NCI-H1436 (cell line): ENCODE measurements around the gene EIF4E3.

Experiments used
- DNase-seq: peaks from one replicate; lab custom pipeline; 2025; lab: John Stamatoyannopoulos, UW

EIF4E3 gene

DNA sequence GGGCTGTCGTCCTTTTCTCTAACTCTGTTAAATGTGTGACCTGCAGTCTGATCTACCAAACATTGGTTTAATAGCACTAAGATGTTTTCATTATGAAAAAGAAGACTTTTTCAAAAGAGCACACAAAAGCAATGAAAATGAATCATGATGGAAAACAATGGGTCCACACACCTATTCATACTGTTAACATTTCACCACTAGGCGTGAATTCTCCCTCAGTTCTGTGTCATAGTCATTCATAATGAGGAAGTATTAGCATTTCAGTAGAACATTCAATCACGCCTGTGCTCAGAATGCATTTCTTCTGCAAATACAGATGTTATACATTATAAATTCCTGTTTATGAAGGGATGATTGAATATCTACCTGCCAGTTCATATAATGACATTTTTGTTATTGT lies 35.9 kb downstream of the EIF4E3 start:
- no peak for DNase-seq

DNA sequence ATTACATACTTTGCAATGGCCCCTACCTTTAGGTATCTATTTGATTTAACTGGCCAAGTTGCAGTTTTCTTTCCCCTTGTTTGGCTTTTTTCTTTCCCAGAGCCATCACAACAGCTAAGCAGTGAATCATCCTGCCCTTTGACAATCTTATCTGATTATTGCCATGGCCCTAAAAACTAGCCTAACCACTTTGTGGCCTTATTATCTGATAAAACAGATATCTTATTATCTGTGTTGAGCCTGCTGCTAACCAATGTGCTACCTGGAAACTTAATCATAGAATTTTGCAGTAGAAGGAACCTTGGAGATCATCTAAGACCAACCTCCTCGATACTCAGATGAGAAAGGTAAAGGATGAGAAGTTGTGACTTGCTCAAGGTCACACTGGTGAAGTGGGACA lies 37.1 kb downstream of the EIF4E3 start:
- no peak for DNase-seq

DNA sequence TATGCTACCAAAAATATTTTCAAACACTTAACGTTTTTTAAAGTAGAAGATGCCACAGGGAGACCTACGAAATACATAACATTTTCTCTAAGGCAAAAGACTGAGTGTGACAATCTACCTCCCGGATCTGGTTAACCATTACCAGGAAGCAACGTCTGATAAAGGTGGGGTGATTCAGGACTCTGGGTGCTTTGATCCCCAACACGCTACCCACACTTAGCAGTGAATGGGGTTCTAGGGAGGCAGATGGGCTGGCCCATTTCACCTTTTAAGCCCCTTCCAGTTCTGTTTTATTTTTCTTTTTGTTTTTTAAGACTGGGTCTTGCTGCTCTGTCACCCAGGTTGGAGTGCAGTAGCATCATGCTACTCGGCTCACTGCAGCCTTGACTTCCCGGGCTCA lies 39.5 kb downstream of the EIF4E3 start:
- no peak for DNase-seq

DNA sequence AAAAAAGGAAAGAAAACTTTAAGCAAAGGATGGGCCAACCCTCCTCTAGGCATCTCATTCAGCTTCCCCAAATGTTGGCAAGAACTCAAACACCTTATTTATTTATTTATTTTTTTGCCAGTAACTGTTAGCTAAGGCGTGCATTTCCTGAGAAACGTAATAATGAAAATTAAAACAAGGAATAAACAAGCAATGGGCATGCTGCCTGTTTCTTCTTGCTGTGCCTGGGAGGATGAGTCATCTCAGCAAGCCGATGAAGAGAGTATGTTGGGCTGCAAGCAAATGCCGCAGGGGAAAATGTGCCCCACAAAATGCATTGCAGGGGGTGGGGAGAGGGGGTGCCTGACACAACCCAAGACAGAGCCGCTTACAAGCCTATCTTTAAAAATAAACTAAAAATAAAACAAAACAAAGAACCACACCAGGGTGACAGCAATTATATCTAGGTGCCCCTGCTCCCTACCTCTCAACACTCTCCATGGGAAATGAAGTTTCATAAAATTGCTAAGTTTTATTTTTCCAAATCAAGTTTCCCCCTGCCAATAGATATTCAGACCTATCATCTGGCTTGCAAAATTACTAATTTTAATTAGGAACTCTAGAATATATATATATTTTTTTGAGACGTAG lies 40.3 kb downstream of the EIF4E3 start:
- no peak for DNase-seq

DNA sequence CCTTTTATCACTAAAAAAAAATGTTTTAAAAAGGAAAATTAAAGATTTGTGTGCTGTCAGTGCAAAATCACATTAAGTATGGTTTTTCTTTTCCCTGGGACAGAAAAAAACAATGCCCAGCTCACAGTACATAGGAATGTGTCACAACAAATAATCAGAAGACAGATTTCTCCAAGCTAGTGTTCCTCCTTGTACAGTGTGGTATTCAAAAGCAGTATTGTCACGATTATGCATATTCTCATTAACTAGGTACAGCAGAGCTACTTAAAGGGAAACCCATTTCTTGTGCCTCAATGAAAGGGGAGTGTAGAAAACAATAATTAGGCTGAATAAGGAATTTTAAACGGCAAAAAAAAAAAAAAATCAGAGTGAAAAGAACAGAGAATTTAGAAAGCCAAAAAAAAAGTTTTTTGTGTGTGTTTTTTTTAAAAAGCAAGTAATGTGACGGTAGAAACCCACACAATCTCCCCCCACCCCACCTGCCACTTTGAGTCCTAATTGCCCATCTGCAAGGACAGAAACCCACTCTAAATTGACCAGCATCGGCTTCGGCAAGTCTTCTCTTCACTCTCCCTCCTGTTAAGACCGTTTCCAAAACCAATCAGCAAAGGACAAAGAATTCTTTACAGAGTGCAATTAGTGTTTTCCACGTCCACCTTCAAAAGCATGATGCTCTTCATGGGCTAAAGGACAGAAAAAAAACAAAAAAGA lies 41.0 kb downstream of the EIF4E3 start:
- no peak for DNase-seq

DNA sequence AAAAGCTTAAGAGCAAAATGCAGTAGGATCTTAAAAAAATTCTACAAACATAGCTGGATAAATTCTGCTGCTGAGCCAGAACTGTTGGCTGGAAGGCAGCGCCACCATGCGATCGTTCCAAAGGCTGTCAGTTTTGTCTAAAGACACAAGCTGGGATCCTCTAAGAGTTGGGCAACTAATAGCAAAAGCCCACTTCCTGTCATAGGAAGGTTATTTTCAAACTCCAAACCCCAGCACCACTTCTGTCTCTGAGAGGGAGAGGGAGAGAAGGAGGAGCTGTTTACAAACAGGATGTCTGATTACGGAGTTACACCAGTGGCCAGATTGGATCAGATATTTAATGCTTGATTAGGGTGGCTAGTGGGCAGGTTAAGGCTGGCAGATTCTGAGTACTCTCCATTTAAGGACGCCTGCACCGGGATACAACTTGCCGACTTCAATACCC lies 44.0 kb downstream of the EIF4E3 start:
- DNase-seq: no peak

DNA sequence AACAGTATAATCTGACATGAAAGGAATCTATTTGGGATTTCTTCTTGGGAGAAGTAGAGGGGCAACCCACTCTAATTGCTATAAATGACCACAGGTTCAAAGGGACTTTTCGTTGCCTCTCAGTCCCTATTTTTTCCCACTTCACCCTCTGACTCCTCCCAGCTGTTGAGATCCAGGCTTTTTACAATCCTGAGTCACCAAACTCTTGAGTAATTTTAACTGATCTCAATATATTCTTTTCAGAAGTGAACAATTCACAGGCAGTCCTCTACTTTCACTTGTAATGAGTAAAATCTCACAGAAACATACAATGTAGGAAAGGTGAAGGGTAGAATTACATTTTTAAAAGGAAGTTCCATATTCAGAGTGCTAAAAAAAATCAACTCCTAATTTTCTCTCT lies 44.6 kb downstream of the EIF4E3 start:
- DNase-seq: no peak

DNA sequence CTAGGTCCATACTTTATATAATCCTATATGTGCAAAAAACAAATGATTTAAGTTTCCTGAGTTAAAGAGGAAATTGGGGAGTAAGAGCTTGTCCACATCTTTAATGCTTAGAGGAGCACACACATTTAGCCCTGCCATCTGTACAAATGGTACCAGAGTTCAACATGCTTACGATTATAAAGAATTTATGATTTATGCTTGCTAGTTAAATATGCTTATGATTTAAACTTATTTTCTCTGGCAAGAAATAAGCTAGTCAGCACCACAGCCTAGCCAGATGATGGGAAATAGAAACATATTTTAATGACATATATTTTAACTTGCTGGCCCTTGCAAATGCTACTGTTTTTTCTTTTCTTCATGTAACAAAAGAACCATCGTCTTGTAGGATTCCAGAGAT lies 48.3 kb downstream of the EIF4E3 start:
- DNase-seq: no peak

DNA sequence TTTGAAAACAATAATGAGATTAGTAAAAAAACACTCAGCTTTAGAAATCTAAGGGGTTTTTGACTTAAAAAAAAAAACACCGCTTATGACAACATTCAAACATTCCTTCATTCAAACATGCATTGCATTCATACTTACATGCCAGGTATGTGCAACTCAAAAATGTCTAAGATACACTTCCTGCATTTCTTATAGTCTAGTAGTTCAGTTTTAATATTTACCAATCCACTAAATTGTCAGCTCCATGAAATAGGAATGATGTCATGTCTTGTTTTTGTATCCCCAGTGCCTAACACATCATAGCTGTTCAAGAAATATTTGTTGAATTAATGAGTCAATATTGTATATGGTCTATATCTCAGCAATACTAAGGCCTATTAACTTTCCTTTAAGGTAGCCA lies 51.7 kb downstream of the EIF4E3 start:
- DNase-seq: no peak

DNA sequence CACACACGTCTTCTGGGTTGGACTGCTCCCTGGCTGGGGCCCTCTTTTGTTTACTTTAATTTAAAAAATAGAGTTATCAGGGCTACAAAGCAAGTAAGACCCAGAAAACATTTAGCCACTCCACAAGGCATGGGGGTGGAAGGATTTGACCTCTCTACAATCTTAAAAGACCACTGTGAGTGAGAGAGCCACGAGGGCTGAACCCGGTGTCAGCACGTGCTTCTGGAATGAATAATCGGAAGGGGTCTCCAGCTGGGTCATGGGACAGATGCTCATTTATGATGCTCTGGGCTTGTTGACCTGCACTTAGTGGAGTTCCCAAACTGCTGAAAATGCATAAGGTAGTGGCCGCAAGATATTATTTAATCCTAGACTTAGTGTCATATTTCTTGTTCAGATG lies 52.4 kb downstream of the EIF4E3 start:
- no peak for DNase-seq

DNA sequence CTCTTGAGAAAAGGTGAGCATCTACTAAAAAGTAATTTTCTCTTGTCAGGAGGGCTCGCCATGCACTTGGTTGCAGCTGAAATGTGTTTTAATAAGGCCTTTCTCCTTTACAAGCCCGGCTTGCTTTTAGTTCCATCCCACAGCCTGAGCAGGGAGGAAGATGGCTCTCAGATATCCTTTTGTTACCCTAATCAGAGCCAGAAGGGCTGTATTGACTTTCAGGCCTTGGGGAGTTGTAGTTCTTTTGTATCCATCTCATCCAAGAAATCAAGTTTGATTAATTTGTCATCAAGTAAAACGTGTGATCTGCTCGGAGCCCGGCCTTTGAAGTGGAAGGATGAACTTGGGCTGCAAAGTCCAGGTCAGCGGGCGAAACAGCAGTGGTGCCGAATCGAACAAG lies 52.9 kb downstream of the EIF4E3 start:
- DNase-seq: no peak

DNA sequence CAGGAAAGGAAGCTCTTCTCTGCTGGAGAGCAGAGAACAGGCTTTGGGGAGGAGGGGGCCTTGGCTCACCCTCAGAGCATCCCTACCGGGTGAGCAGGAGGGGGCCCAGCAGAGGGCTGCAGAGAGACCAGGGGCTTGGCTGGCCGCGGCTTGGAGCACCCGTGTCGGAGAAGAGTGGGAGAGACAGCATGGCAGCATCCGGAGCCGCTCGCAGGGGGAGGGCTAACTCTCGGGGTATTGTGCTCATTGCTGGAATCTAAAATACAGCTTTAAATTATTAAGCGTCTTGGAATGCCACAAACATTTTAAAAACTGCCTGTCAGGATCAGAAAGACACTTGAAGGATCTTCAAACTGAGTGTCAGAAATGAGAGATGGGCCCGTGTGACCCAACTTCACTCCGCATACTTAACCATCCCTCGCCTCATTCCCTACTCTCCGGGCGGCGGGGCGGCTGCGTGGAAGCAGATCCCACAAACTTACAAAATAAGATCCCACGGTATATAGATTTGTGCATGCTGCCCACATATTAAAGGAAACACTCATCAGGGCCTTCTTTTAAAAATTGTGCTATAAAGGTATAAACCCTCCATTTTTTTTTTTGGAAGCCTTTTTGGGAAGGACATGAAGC lies 53.9 kb downstream of the EIF4E3 start:
- no peak for DNase-seq

DNA sequence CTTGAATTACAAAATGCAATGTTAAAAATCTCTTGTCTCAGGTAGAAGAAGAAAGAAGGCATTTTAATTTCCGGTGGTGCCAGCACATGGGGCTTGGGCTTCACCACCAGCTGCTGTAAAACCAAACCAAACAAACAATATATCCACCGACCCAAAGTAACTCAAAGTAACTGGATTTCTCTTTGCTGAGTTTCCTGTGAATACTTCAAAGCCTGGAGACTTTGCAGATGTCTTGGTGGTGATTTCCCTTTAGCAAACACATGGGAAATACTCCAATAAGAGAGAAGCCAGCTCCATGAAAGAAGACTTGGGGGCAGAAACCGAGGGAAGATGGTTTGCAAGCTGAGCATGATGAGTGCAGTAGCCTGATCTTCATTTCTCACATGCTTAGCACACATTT lies 62.6 kb downstream of the EIF4E3 start:
- DNase-seq: no peak

DNA sequence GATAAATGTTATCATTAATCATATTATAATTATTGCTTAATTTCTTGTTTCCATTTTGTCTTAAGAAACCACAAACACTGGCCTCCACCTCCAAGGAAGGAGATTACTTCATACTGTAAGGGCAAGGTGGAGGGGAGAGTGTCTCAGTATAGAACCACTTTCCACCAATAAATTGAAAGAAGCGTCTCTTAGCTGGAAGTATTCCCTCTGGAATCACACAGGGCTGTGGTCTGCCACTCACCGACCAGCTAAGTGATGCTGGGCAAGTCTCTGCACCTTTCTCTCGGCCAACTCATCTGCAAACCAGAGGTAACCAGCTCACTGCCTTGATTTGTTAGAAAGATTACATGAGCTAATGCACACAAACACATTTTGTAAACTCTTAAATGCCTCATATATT lies 63.1 kb downstream of the EIF4E3 start:
- DNase-seq: no peak

DNA sequence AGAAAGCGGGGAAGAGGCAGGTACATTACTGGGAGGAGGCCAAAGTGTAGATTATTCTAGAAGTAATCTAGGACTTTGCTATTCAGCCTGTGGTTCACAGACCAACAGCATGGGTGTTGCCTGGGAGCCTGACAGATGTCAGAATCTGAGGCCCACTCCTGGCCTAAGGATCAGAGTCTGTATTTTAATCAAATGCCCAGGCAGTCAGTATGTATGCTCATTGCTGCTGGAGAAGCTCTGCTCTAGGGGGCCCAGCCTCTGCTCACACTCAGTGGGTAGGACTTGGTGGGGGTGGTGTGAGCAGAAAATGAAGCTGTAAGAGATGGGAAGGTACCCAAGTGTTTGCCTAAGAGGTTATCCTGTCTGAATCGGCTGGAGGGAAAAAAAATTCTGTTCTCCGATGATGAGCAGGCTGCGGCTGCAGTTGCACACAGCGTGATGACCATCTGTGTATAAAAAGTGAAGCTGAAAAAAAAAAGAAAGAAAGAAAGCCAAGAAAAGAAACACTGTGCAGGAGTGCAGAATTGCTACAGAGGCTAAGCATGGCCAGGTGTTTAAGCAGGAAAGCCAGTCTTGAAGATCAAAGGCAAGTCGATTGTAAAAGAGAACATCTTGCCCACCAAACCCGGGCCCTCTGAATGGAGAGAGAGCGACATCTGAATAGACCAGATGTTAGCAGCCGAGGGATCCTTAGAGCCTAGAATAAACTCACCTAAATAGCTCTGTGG lies 65.2 kb downstream of the EIF4E3 start:
- DNase-seq: no peak

DNA sequence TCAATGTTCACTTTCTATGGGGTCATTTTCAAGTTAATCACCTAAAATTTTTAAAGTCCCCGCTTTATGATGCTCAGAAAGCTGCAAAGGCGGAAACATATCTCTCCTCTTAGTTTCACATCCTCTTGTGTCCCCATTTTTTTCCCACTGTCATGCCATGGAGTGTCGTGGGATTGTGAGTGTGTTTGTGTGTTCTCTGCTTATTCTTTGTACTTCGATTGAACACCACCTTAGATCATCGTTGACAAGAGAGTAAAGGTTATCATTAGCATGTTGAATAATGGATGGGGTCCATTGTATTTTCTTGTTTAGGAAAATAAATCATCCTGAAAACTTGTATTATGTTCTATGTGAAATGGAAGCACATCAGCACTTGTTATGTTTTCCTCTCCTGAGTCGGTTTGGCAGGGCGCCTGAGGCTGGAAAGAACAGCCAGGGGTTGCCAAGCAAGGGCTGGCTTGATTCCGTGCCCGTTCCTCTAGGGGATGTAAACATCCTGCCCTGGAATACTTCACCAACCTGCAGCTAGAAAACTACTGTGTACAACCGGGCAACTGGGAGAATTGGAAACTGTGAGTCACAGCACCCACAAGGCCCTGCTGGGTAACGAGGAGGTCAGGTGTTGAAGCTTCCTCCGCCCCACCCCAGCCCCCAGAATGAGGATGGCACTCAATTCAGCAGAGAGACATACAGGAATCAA lies 67.2 kb downstream of the EIF4E3 start:
- DNase-seq: no peak

DNA sequence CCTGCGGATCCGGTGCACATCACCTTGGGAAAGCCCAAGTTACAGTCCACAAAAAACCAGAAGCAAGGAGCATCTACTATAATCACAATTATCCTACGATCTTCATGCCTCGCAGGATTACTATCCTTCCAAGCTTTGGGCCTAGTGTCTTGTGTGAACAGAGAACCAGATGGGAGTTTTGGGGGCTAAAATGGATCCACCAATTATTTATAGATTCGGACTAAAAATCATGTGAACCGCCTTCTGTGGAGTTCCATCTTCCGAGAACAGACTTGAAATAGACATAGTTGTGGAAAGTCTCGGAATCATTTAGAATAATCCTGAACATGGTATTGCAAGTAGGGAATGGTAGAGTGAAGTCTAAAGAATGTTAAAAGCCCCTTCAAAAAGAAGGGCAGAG lies 70.1 kb downstream of the EIF4E3 start:
- DNase-seq: no peak

DNA sequence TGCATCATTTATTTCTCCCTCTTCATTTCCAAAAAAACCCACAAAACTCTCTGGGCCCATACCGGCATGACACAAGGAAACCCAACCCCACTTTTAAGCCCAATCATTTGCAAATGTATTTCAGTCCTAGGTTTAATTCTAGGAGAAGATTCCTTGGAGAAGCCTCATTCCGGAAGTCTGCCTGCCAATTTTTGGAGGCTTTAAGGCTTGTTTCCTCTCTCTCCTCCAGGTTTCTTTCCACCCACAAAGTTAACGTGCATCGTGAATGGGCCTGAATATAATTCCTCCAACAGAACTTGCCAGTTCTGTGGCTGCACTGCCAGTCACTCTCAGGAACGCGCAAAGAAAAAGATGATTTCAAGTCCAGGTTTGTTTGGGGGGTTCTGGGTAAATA lies 71.8 kb downstream of the EIF4E3 start:
- DNase-seq: no peak

DNA sequence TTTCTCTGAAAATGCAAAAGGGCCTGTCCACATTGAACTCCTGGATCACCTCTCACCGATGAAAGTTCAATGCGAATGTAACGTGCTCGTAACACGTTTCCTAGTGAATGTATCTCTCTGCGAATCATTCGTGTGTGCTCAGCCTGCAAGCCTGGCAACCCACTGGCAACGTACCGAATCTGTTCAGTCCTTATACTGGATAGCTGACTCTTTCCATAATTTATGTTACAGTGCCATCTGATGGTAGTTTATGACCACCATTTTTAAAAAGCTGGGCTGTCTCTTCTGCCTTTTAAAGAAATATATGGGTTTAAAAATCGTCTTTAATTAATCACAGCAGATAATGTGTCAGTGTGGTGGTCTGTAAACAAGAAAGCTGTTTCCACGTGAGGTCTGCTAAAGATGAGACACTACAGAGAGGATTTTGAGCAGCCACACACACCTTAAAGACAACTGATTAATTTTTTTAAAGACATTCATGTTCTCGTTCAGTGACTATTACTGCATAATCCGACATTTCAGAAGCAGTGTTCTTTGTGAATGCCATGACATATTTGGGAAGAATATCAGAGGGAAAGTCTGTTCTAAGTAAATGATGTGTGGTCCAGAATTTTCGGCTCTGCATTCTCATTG lies 72.3 kb downstream of the EIF4E3 start:
- DNase-seq: no peak

DNA sequence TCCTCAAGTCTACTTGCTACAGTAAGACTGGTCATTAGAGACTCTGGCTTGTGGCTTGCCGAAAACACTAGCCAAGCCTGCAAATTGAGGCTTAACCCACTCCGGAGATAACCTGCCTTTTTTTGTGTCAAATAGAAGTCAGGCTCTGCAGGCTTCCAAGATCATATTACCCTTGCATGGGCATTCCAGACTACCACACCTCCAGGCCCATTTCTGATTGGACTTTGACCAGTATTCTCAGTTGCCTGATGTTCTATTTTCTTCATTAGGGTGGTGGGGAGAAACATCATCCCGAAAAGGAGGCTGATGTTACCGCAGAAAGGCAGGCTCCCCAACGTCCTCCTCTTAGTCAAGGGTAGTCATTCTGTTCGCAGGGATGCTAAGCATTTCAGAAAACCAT lies 73.6 kb downstream of the EIF4E3 start:
- DNase-seq: no peak

DNA sequence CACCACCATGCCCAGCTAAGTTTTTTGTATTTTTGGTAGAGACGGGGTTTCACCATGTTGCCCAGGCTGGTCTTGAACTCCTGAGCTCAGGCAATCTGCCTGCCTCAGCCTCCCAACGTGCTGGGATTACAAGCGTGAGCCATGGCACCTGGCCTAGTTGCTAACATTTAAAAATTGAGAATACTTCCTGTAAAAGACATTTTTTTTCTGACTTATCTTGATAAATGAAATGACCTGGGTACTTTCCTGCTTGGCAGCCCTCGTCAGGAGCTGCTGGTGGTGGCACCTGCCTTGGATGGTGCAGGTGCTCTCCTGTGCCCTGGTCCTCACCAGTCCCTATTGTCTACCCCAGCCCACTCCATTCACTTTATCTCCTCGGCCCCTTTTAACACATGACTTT lies 74.8 kb downstream of the EIF4E3 start:
- no peak for DNase-seq

DNA sequence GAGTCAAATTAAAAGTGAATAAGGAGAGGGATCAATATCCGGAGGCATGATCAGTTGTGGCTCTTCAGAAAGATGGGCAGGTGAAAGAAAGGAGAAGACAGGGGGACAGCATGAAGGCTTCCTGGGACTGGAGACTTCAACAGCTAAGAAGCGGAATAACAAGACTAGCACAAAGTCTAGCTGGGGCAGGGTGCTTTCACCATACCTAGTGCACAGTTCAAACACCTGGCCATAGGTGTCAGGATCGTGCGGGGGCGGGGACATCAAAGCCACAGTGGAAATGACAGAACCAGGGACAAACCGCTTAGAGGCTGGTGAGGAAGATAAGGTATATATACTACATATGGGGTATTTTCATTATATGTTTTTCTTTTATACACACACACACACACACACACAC lies 75.4 kb downstream of the EIF4E3 start:
- DNase-seq: no peak
